Suprapubic skin (tissue), 3 donors: ENCODE results near the gene DDAH1.
"Not testable (repeated sequence)": the region's sequence is repeated elsewhere in the genome, so short reads cannot be mapped to it uniquely, and the experiment has no call there.

Source experiments
- CTCF ChIP-seq, 2 donors: fragments of 200-600 bp in 1 of 2; fragments of 450-650 bp in 1 of 2; sonication (generic) in 1 of 2; IDR thresholded peaks; one replicate each; pipeline ENCODE4 v1.5.1; 2016 to 2019; ENCODE audit warnings: antibody characterized with exemption in 2 of 2, mild to moderate bottlenecking in 1 of 2, moderate library complexity in 1 of 2
- EP300 ChIP-seq: sonication (generic); formaldehyde crosslinking; IDR thresholded peaks from one replicate; pipeline ENCODE4 v1.6.1; 2017; ENCODE audit warnings: antibody characterized with exemption
- POLR2A ChIP-seq, 2 donors: fragments of 450-650 bp; IDR thresholded peaks; one replicate each; pipeline ENCODE4 v1.6.1; 2017; ENCODE audit warnings: antibody characterized with exemption in 2 of 2, mild to moderate bottlenecking in 2 of 2, moderate library complexity in 2 of 2

- not testable (repeated sequence) for TF ChIP-seq CTCF (IDR thresholded peaks at IDR 0.05); EP300; POLR2A (IDR thresholded peaks at IDR 0.05)
Measured at GRCh38 chr1:85470130-85470529, 5.2 kb upstream of the DDAH1 start.
